GM12874 (cell line): ENCODE data around the gene NLGN1.

Experiments
- TF ChIP-seq, protein P1 (sequence below): IDR thresholded peaks from 2 replicates; pipeline ENCODE4 v1.5.1; 2011; ENCODE audit warnings: low read depth, mild to moderate bottlenecking, control low read depth, low read length, moderate library complexity; ENCODE audit not compliant: insufficient read depth

Gene NLGN1

DNA sequence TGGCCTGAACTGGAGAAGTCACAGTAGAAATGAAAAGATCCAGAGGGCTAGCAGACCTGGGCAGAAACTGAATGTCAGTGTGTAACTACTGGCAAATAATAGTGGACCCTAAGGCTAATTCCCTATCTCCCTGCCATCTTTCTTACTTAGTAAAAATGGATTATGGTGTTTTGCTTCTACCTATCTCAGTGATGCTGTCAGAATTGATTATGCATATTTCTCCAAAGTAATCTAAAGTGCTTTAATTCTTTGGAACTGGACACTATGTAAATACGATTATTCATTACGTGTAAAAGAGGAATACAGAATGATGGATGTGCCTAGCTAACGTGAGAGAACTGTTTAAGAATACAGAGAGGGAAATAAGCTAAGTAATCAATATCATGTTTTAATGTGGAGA is 651.9 kb downstream of the NLGN1 start:
- TF ChIP-seq, protein P1, sequence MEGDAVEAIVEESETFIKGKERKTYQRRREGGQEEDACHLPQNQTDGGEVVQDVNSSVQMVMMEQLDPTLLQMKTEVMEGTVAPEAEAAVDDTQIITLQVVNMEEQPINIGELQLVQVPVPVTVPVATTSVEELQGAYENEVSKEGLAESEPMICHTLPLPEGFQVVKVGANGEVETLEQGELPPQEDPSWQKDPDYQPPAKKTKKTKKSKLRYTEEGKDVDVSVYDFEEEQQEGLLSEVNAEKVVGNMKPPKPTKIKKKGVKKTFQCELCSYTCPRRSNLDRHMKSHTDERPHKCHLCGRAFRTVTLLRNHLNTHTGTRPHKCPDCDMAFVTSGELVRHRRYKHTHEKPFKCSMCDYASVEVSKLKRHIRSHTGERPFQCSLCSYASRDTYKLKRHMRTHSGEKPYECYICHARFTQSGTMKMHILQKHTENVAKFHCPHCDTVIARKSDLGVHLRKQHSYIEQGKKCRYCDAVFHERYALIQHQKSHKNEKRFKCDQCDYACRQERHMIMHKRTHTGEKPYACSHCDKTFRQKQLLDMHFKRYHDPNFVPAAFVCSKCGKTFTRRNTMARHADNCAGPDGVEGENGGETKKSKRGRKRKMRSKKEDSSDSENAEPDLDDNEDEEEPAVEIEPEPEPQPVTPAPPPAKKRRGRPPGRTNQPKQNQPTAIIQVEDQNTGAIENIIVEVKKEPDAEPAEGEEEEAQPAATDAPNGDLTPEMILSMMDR: no peak

DNA sequence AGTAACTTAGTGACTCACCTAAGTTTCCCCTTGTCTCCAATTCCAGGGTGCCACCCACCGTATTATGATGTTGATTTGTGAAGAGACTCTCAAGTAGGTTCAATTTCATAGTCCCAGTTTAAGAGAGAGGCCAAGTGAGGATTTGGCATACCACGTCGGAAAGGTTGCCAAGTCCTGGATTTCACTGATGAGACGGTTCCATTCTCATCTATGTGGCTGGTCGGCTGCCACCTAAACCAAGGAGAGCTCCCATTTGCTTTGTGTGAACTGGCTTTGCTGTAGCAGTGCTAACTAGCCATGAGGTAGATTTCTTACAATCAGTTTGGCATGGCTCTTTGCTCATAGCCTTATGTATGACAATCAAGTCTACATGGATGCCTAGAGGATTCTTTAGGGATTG is 653.6 kb downstream of the NLGN1 start:
- TF ChIP-seq, protein P1: no peak

DNA sequence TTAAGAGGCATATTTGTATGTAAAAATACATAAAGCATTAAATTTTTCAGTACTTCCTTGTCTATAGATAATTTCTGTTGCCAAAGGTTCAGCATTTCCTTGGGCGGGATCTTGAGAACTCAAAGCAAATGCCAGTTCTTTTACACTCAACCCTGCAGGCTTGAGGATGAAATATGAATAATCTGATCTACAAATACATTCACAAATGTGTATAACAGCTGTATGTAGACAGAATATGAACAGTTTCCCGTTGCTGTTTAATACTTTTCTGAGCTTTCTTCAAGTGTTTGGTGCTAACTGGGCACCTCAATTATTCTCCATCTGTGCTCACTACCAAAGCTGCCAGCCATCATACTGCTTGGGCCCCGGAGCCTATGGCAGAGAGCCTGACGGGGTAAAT is 661.3 kb downstream of the NLGN1 start:
- TF ChIP-seq, protein P1: no peak

DNA sequence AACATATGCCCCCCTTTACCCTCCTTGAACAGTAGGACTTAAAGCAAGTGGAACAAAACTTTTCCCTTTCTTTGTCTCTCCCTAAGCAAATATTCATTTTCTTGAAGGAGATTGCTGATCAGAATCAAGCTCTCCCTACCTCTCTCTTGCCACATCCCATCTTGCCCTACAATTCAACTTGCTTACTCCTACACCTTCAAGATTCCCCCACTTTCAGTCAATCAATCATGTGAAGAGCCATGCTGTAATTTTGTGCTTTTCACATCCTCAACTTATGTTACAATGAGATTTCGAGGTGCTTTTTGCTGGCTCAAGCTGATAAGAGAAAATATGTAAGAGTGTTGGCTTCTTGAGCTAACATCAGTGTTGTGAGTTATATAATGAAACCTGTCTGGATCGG is 662.9 kb downstream of the NLGN1 start:
- TF ChIP-seq, protein P1: no peak

DNA sequence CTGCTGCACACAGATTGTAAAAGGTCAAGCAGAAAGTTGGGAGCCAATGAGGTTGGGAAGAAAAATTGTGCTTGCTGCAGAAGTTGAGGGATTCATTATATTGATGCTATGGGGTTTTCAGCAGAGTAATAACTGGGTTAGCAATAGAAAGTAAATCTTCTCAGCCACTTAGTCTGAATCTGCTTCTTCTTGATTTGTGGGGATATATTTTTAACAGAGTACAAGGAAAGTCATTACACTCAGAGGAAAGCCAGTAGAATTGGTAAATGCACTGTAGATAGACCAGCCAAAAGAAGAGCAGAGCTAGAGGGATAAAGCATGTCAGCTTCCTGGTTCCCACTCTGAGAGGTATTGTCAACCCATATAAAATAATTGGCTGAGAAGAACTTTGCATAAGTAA is 663.6 kb downstream of the NLGN1 start:
- TF ChIP-seq, protein P1: no peak

DNA sequence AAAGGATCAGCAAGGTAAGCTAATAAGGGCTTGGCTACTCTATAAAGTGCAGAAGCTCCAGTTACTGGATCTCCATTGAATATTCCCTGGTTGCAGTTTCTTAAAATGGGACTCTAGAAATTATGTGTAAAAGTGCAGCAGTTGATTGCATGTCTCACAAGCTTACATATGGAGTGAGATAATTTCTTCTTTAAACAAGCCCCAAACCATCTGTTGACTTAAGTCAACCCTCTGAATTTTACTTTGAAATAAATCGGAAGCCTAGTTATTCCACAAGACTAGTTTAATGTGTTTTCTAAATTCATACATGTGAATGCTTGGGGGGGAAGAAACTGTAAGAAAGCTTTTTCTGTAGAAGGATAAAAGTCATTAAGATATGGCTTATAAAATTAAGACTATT is 664.2 kb downstream of the NLGN1 start:
- TF ChIP-seq, protein P1: no peak

DNA sequence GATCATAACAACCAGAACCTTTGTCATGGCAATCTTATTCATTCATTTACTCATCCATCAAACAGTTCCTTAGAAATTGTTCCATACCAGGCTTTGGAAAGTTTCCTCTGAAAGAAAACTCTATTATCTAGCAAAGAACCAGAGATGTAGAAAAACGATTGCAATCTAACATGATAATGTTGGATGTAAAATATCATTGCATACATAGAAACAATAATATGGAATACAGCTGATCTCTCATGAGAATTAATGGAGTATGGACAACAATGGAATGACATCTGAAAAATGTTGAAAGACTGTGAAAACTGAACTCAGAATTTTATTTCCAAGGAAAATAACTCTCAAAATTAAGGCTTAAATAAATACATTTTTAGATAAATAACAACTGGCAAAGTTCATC is 665.4 kb downstream of the NLGN1 start:
- TF ChIP-seq, protein P1: no peak

DNA sequence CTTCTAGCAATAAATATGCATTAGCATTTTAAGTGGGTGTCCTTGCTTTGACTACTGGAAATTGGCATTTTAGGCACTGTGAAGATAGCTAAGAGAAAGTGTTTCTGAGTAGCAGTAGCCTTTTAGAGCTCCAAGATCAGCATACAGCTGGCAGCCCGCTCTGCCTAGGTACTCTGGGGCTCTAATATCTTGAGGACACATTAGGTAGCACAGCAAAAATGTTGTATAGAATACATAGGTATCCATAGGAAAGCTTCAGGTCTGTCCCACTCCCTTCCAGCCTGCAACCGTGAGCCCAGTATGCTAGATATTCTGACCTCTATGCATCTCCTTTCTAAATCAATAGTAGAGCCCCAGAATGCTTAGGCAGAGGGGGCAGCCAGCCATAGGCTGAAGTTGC is 670.5 kb downstream of the NLGN1 start:
- TF ChIP-seq, protein P1: no peak
